Astrocyte of the spinal cord (primary cell): ENCODE results near the gene PACS2.

Source experiments
- DNase-seq: peaks from one replicate; pipeline ENCODE4 v3.0.0; 2011; ENCODE audit warnings: low read depth, low spot score
- H3K4me3 ChIP-seq: 2 replicates; pipeline ENCODE4 v1.5.1; 2011; ENCODE audit warnings: low read depth, mild to moderate bottlenecking, low read length, moderate library complexity
- in situ Hi-C: cut with HindIII; loops from 2 replicates; pipeline ENCODE4 v1.10.0; 2017; ENCODE audit warnings: low sequenced_read_pairs
- TF ChIP-seq, protein P1 (sequence below): IDR thresholded peaks from 2 replicates; pipeline ENCODE4 v1.5.1; 2012; ENCODE audit warnings: low read depth, mild to moderate bottlenecking, low read length, inconsistent platforms

PACS2 gene

DNA sequence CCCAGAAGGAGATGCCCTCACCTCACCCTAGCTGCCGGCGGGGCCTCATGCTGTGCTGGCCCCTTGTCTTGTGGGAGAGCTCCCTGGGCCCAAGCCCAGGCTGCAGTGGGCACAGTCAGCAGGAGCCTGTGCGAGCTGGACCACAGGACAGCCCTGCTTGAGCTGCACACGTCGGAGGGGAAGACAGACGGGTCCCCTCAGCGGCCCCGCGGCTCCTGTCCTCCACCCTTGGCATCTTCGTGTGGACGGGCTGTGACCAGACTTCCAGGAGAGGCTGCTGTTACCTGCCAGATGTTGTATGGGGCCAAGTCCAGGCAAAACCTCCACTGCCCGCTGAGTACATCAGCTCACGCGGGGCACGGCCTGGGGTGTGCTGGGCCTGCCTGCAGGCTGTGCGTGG is 74.4 kb downstream of the PACS2 start:
- TF ChIP-seq, protein P1, sequence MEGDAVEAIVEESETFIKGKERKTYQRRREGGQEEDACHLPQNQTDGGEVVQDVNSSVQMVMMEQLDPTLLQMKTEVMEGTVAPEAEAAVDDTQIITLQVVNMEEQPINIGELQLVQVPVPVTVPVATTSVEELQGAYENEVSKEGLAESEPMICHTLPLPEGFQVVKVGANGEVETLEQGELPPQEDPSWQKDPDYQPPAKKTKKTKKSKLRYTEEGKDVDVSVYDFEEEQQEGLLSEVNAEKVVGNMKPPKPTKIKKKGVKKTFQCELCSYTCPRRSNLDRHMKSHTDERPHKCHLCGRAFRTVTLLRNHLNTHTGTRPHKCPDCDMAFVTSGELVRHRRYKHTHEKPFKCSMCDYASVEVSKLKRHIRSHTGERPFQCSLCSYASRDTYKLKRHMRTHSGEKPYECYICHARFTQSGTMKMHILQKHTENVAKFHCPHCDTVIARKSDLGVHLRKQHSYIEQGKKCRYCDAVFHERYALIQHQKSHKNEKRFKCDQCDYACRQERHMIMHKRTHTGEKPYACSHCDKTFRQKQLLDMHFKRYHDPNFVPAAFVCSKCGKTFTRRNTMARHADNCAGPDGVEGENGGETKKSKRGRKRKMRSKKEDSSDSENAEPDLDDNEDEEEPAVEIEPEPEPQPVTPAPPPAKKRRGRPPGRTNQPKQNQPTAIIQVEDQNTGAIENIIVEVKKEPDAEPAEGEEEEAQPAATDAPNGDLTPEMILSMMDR, result no peak

DNA sequence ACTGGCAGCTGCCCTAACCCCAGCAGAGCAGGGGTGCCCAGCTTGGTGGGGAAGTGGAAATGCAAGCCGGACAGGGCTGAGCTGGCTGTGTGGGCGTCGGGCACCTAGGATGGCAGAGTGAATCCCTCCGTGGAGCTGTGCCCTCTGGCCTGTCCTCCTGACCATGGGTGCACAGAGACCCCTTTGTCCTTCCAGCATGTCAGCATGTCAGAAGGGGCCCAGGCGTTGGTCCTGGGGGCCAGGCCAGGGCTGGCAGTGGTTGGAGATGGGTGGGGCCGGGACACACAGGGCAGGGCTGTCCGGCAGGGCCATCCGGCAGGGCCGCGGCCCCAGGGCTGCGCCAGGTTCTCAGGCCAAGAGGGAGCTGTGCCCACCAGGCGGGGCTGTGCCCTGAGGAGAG is 75.0 kb downstream of the PACS2 start:
- in situ Hi-C loops, result no loop called here
- no peak overlapping the region for H3K4me3 ChIP-seq
- TF ChIP-seq, protein P1, result no peak
- DNase-seq, result no peak

More for the DNA sequence above, 74.4 kb downstream of the PACS2 start:
- in situ Hi-C loops, result no loop called here
- DNase-seq, result no peak
- no peak overlapping the region for H3K4me3 ChIP-seq

DNA sequence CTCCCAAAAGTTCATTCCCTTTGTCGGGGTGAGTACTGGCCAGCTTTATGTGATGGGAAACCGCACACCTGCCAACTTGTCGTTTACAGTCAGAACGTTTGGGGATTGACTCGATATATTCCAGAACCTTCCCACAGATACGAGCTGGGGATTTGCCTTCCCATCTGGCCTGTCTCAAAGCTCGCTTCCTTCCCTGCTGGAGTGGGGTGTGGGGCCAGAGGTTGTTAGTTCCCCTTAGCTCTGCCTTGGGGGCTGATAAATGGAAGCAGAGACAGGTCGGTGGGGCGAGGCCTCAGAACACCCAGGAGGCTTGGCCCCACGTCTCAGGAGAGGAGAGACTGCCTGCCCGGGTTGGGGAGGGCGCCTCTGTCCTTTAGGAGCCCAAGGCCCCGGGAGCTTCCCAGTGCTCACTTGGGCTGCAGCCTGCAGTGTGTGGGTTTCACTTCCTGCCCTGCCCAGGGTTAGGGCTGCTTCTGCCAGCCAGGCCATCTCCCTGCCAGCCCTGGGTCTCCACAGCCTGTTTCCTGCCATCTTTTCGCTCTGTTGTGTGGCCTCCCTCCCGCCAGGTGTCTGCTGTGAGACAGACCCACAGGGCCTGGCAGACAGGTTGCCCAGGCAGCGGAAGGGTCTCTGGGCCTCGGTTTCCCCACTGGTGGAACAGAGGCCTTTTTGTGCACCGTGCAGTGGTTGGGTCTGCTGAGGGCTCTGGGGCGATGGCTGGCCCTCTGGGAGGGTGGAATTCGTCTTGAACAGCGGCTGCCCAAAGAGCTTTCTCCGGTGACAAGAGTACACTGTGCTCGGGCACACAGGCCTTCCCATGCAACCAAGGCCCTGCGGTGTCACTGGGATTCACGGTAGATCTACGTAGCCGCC is 75.7 kb downstream of the PACS2 start:
- DNase-seq, result no peak
- in situ Hi-C loops, result no loop called here
- TF ChIP-seq, protein P1, result no peak
- no peak overlapping the region for H3K4me3 ChIP-seq

DNA sequence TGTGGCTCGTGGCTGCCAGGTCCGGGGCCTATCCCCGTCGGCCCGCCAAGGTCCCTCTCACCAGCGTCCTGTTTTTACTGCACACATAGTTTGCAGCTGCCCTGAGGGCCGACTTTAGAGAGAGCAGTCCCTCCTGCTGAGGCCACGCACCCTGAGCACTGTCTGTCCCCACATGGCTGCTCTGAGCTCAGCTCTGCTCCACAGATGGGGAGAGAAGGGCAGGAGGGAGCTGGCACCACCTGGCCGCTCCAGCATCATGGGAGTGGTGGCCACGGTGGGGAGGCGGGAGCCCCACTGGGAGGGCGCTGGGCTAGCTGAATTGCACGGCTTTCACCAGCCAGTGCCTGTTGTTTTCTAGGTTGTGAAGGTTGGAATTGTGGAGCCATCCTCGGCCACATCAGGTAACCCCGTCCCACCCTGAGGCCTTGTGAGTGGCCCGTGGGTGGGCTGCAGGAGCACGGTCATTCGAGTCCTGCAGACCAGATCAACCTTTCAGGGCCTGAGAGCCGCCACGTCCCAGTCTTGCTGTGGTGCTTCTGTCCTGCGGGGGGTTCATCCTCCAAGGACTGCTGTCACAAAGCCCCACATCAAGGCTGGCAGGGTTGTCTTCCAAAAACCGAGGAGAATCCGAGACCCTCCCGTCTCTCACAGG is 76.4 kb downstream of the PACS2 start:
- TF ChIP-seq, protein P1, result no peak
- in situ Hi-C loops, result no loop called here
- no peak for DNase-seq
- no peak overlapping the region for H3K4me3 ChIP-seq

DNA sequence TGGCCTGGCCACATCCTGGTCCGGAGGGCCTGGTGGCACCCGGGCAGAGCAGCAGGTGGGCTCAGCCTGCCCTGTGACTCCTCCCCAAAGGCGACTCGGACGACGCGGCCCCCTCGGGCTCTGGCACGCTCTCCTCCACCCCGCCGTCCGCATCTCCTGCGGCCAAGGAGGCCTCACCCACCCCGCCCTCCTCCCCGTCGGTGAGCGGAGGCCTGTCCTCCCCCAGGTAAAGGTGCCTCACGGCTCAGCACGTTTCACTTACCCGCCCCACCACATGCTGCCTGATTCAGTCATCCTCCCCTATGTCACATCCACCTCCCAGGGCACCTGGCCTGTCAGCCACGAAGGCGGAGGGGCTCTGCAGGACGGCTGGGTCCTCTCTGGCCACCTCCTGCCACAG is 77.0 kb downstream of the PACS2 start:
- no peak overlapping the region for H3K4me3 ChIP-seq
- TF ChIP-seq, protein P1, result no peak
- DNase-seq, result no peak
- in situ Hi-C loops, result no loop called here

DNA sequence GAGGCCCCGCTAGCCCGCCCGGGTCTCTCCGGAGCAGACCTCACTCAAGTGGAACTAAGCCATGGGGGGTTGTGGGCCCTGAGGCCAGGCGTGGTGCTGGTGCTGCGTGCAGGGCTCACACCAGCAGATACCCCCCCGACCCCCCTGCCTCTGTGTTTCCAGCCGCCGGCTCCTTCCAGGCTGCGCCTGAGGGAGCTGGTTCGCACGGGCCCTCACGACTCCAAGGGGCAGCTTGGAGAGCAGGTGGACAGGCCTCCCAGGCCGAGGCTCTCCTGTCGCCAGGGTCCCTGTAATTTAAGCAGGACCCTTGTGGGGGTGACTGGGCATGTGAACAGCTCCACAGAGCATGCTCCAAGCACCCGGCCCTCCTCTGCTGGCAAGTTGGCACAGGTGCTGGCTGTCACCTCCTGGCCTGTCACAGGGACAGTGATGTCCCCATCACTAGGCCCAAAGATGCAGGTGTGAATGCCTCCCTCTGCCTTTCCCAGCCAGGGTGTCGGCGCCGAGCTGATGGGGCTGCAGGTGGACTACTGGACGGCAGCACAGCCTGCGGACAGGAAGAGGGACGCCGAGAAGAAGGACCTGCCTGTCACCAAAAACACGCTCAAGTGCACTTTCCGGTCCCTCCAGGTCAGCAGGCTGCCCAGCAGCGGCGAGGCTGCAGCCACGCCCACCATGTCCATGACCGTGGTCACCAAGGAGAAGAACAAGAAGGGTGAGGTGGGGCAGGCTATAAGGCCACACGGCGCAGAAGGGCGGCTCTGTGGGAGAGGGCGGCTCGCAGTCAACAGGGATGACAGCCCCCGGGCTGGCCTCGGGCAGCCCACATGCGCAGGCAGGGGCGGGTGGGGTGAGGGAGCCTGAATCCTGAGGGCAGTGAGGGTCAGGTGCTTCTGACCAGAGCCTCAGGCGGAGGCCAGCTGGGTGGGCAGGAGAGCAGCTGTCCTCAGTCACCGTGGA is 77.9 kb downstream of the PACS2 start:
- in situ Hi-C loops, result no loop called here
- no peak overlapping the region for H3K4me3 ChIP-seq
- DNase-seq, result no peak
- TF ChIP-seq, protein P1, result no peak
